Effector CD8-positive, alpha-beta T cell (primary cell): ENCODE data around the gene TP53I13.
"Not testable (repeated sequence)": the region's sequence is repeated elsewhere in the genome, so short reads cannot be mapped to it uniquely, and the experiment has no call there.

ENCODE experiments used
- DNase-seq: peaks from one replicate; lab custom pipeline; 2025; lab: John Stamatoyannopoulos, UW
- total RNA-seq, 4 experiments: gene quantifications; one replicate each; lab custom pipeline; 2026; lab: John Stamatoyannopoulos, UW

The TP53I13 gene
- 70.2 to 116 (median 107) reads per million in 4 experiments for total RNA-seq

- peak; percentile 83 for DNase-seq
Measured at GRCh38 chr17:29568331-29569244, at the start of gene TP53I13. Gene TP53I13, plus strand, starts transcription at chr17:29568701. Its CDS starts 58 bp downstream, at chr17:29568759.

GRCh38 chr17:29524692-29525091 lies 43.8 kb upstream of the TP53I13 start:
- no peak for DNase-seq

- no peak for DNase-seq
Measured at GRCh38 chr17:29526322-29526721, 42.2 kb upstream of the TP53I13 start.

- DNase-seq, result no peak
Measured at GRCh38 chr17:29533976-29534375, 34.5 kb upstream of the TP53I13 start.

GRCh38 chr17:29544066-29544465 lies 24.4 kb upstream of the TP53I13 start:
- DNase-seq, result no peak

GRCh38 chr17:29546085-29546484 lies 22.4 kb upstream of the TP53I13 start:
- no peak for DNase-seq

GRCh38 chr17:29546830-29547229 lies 21.7 kb upstream of the TP53I13 start:
- no peak for DNase-seq

GRCh38 chr17:29549177-29549923 lies 19.2 kb upstream of the TP53I13 start:
- no peak for DNase-seq

- no peak for DNase-seq
Measured at GRCh38 chr17:29555840-29556239, 12.7 kb upstream of the TP53I13 start.

- no peak for DNase-seq
Measured at GRCh38 chr17:29557085-29557738, 11.3 kb upstream of the TP53I13 start.

GRCh38 chr17:29557739-29558116 lies 10.8 kb upstream of the TP53I13 start:
- no peak for DNase-seq

GRCh38 chr17:29558139-29558538 lies 10.4 kb upstream of the TP53I13 start:
- DNase-seq, result not testable (repeated sequence)

- DNase-seq, result no peak
Measured at GRCh38 chr17:29559640-29560039, 8.9 kb upstream of the TP53I13 start.

GRCh38 chr17:29560316-29560715 lies 8.2 kb upstream of the TP53I13 start:
- no peak for DNase-seq

GRCh38 chr17:29561554-29562517 lies 6.7 kb upstream of the TP53I13 start:
- DNase-seq, result no peak

- DNase-seq, result no peak
Measured at GRCh38 chr17:29562615-29563014, 5.9 kb upstream of the TP53I13 start.

GRCh38 chr17:29563816-29564215 lies 4.7 kb upstream of the TP53I13 start:
- DNase-seq, result no peak

- DNase-seq, result no peak
Measured at GRCh38 chr17:29565643-29566472, 2.6 kb upstream of the TP53I13 start.

- DNase-seq, result peak; percentile 36
Measured at GRCh38 chr17:29566473-29567303, 1.8 kb upstream of the TP53I13 start, which contains the start of gene ABHD15. Gene ABHD15, minus strand, starts transcription at chr17:29567037. Its CDS starts 71 bp downstream, at chr17:29566966.

- DNase-seq, result no peak
Measured at GRCh38 chr17:29567304-29567553, 1.3 kb upstream of the TP53I13 start.
